ENCODE data around the gene RALGAPA2.

GRCh38 chr20:20630551-20630950 is 81.9 kb downstream of the RALGAPA2 start:
- TF ChIP-seq CTCF (IDR thresholded peaks at IDR 0.05) = no peak
- TF ChIP-seq POLR2AphosphoS5 (IDR thresholded peaks at IDR 0.05; ENCODE audit: low read depth, low read length) = no peak

Data from Panc1 (cell line).